ENCODE measurements around the gene PPP1R12B.

PPP1R12B gene, protein sequence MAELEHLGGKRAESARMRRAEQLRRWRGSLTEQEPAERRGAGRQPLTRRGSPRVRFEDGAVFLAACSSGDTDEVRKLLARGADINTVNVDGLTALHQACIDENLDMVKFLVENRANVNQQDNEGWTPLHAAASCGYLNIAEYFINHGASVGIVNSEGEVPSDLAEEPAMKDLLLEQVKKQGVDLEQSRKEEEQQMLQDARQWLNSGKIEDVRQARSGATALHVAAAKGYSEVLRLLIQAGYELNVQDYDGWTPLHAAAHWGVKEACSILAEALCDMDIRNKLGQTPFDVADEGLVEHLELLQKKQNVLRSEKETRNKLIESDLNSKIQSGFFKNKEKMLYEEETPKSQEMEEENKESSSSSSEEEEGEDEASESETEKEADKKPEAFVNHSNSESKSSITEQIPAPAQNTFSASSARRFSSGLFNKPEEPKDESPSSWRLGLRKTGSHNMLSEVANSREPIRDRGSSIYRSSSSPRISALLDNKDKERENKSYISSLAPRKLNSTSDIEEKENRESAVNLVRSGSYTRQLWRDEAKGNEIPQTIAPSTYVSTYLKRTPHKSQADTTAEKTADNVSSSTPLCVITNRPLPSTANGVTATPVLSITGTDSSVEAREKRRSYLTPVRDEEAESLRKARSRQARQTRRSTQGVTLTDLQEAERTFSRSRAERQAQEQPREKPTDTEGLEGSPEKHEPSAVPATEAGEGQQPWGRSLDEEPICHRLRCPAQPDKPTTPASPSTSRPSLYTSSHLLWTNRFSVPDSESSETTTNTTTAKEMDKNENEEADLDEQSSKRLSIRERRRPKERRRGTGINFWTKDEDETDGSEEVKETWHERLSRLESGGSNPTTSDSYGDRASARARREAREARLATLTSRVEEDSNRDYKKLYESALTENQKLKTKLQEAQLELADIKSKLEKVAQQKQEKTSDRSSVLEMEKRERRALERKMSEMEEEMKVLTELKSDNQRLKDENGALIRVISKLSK

DNA sequence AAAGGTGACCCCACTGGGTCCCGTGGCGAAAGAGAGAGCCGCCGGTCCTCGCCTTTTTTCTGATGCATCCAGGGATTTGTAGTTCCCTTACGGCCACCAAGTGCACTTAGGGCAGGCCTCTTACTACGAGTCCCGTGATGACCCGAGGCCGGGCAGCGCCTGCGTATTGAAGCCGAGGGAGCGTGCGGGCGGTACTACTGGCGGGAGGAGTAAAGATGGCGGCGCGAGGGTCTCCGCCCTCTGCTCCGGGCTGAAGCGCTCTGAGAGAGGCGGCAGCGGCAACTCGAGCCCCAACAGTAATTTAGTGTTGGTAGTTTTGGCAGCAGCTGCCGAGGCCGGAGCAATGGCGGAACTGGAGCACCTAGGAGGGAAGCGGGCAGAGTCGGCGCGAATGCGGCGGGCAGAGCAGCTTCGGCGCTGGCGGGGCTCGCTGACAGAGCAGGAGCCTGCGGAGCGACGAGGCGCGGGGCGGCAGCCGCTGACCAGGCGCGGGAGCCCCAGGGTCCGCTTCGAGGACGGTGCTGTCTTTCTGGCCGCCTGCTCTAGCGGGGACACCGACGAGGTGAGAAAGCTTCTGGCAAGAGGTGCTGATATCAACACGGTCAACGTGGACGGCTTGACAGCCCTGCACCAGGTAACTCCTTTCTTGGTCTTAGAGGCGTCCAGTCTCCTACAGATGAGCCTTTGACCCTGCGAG is at the start of gene PPP1R12B:
PPP1R12B (plus strand) TSS at position 191 of the 697 bp plus-strand sequence; CDS start at position 344, 153 bp downstream.
- DNase-seq (ENCODE audit: low read depth): peak; percentile 99

DNA sequence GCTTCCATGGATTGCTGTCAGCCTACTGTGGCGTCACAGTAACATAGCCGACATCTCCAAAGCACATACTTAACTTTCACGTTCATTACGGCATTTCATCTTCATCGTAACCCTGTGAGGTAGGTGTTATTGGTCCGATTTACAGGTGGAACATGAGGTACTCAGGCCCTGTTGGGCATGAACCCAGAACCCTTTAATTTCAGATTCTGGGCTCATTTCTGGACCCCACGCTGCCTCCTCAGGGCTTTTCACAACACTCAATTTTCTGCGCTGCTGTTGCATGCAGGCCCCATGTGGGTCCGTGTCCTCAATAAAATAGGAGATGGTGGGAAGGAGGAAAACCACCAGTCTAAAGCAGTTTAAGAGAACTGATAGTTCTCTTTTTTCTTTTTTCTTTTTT is 46.3 kb upstream of the PPP1R12B start:
- no peak for DNase-seq (ENCODE audit: low read depth)

DNA sequence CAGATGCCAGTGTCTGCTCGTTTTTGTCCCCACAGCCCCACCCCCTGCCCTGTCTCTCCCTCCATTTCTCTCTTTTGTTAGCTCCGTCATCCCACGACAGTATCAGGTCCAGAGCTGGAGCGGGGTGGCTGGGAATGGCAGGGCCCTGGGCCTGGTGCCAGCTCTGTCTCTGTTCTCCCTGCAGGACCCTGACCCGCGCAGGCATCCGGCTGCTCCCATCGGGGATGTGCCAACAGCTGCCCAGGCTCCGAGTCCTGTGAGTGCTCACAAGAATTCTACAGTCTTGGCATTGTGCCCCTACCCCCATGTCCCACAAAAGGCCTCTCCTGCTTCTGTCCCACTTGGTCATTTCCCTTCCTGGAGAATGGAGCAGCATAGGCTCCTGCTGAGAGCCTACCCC is 44.1 kb upstream of the PPP1R12B start:
- no peak for DNase-seq (ENCODE audit: low read depth)

DNA sequence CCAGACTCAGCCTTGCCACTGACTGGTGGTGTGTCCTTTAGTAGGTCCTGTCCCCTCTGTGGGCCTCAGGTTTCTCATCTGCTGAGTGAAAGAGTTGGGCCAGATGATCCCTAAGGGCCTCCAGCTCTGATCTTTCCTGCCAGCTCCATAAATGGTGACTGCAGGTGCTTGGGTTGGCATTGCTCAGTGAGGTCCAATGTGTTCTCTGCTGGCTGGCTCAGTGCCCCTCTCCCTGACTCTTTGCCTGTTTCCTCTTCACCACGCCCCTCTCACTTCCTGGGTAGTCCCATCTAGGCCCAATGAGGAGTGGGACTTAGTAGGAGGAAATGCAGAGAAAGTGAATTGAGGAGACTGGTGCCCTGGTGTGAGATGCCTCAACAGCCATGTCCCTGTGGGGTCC is 43.3 kb upstream of the PPP1R12B start:
- DNase-seq (ENCODE audit: low read depth): no peak

DNA sequence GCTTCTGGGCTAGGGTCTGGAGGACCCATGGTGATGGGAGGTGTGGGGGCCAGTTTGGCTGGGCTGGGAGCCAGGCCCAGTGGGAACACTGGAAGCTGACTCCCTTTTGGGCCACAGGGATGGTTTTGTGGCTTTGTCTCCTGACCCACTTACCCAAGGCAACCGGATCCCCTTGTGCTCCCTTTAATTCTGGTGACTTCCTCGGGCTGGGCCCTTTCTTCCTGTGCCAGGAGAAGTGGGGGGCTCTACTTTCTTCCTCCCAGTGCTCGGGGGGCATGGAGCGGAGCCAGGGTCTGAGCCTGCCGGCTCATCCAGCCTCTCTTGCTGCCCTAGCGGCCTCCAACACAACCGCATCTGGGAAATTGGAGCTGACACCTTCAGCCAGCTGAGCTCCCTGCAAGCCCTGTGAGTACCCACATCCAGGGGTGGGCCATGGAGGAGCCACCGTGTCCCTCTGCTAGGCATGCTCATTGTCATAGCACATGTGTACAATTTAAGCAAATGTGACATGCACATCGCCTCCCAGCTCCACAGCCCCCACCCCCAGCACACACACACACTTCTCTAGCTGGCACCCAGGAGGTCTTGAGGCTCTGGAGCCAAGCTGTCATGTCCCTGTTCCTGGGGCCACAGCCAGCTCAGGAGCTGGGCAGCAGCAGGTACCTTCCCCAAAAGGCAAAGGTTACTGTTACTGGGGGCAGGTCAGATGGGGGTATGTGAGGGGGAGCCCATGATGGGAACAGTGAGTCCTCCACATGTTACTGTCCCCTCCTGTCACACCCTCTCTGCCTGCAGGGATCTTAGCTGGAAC is 41.8 kb upstream of the PPP1R12B start:
- DNase-seq (ENCODE audit: low read depth): no peak

DNA sequence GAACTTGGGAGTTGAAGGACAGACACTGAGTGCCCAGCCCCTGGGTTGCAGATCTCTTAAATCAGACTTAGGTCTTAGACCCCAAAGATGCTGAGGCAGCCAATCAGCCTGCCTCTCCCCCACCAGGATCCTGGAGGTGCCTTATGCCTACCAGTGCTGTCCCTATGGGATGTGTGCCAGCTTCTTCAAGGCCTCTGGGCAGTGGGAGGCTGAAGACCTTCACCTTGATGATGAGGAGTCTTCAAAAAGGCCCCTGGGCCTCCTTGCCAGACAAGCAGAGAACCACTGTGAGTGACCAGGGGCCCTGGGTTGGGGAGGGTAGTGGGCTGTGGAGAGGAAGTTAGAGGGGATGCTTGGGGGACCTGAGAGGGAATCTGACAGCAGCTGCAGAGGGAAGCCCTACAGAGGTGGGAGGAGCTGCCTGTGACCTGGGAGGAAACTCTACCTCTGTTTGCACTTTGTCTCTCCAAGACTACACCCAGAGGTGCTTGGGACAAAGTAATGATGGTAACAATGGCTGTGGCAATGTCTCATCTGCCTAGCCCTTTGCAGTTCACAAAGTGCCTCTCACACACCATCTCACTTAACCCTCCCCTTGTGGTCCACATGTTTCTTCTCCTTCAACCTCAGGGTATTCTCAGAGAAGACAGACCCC is 38.3 kb upstream of the PPP1R12B start:
- DNase-seq (ENCODE audit: low read depth): no peak

DNA sequence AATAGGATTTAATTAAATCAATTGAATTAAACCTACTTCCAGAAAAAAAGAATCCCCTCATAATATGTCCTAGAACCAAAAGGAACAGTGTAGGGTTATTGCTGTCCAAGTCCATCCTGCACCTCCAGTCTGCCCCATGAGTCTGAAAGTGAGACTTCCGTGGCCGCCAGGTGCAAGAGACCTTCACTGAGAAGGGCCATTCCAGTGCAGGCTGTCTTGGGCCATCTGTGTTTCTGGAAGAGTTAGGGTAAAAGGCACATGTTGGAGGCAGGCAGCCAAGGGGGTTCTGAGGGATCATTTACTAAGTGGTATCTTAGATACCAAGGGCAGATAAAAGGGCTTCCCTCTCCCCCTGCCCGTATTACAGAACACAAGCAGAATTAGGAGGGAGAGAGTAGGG is 37.8 kb upstream of the PPP1R12B start:
- DNase-seq (ENCODE audit: low read depth): no peak

DNA sequence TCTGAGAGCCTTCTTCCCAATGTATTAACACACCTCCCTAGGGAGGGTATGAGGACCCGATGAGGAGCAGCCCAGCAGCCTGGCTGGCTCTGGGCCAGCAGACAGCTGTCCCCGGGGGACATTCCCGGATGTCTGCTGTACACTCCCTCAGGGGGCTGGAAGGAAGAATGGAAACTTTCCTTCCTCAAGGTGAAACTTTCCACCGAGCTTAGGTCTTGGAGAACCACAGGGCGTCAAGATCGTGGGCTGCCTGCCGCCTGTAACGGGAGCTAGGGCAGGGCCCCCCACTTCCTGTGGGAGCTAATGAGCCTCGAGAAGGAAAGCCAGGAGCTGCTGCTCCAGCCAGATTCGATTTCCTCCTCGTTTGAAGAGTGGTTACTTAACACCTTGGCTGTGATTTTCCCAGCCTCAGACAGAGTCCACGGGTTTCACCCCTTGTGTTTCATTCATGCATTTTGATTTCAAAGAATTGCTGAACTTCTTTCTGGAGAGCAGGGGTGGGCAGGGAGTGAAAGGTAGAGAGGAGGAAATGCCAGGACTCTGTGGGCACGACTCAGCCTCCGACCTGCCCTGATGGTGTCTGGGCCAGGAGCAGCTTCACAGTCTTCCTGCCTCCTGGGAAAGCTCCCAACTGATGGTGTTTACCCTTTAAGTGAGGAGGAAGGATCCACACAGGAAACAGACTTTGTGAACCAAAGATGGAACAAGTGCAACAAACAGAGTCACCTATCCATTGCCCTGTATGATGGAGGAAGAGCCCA is 36.4 kb upstream of the PPP1R12B start:
- DNase-seq (ENCODE audit: low read depth): peak; percentile 9

DNA sequence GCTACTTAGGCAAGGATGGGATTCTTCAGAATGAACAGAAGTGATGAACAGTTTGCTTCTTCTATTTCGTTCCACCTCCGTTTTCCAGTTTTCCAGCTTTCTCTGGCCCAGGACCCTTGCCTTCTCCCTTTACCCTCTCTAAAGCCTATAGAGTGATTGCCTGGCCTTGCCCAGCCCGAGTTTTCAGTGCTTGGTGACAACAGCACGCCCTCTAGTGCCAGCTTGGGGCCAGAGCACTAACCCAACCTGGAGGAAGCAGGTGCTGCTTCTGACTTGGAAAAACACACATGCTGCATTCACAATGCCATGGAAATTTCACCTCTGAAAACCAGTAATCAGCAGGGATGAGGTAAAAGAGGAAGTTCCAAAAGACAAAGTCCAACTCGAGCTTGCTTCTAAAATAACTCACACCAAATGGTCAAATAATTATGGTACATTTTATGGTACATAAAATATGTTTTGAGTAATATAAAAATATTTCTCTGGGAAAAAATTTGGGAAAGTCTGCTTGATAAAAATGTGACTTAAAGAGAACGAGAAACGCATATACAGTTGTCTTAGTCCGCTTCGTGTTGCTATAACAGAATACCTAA is 32.8 kb upstream of the PPP1R12B start:
- DNase-seq (ENCODE audit: low read depth): peak; percentile 75

DNA sequence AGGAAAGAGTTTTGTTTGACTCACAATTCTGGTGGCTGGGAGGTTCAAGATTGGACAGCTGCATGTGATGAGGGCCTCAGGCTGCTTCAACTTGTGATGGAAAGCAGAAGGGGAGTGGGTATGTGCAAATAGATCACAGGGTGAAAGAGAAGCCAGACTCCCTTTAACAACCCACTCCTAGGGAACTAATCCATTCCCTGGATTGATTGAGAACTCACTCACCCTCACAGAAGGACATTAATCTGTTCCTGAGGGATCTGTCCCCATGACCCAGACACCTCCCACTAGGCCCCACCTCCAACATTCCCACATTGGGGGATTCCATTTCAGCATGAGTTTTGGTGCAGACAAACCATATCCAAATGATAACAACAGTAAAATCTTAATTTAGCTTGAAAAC is 32.3 kb upstream of the PPP1R12B start:
- DNase-seq (ENCODE audit: low read depth): no peak

DNA sequence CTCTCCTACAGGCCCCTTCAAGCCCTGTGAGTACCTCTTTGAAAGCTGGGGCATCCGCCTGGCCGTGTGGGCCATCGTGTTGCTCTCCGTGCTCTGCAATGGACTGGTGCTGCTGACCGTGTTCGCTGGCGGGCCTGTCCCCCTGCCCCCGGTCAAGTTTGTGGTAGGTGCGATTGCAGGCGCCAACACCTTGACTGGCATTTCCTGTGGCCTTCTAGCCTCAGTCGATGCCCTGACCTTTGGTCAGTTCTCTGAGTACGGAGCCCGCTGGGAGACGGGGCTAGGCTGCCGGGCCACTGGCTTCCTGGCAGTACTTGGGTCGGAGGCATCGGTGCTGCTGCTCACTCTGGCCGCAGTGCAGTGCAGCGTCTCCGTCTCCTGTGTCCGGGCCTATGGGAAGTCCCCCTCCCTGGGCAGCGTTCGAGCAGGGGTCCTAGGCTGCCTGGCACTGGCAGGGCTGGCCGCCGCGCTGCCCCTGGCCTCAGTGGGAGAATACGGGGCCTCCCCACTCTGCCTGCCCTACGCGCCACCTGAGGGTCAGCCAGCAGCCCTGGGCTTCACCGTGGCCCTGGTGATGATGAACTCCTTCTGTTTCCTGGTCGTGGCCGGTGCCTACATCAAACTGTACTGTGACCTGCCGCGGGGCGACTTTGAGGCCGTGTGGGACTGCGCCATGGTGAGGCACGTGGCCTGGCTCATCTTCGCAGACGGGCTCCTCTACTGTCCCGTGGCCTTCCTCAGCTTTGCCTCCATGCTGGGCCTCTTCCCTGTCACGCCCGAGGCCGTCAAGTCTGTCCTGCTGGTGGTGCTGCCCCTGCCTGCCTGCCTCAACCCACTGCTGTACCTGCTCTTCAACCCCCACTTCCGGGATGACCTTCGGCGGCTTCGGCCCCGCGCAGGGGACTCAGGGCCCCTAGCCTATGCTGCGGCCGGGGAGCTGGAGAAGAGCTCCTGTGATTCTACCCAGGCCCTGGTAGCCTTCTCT is 30.3 kb upstream of the PPP1R12B start:
- no peak for DNase-seq (ENCODE audit: low read depth)

DNA sequence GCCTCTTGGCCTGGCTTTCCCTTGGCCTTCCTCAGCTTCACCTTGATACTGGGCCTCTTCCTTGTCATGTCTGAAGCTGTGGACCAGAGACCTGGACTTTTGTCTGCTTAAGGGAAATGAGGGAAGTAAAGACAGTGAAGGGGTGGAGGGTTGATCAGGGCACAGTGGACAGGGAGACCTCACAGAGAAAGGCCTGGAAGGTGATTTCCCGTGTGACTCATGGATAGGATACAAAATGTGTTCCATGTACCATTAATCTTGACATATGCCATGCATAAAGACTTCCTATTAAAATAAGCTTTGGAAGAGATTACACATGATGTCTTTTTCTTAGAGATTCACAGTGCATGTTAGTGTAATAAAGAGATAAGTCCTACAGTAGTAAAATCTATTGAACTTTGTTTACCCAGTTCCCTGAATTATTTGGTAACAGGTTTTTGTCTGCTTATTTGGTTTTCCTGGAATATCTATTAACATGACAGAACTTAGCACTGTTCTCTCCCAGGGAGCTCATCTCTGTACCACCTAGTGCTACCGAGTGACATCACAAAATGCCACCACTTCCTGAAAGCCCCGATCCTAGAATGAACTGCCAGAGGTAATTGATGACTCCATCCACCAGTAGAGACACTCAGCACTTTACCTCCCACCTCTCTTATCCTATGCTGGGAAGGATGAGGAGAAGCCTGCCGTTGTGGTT is 29.0 kb upstream of the PPP1R12B start:
- peak; percentile 23 for DNase-seq (ENCODE audit: low read depth)

DNA sequence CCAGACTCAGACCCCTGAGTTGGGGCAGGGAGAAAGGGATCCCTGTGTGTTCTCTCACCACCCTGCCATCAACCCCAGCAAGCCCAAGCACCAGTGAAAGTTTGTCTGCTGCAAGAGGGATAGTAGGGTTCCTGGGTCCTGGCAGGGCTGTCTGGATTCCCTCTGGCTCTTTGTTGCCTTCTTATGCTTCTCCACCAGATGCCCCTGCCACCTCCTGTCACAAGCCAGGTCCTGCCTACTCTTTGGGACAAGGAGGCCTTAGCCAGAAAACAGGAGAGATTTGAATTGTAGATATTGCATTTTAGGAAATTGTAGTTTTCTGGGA is 28.5 kb upstream of the PPP1R12B start:
- DNase-seq (ENCODE audit: low read depth): no peak

DNA sequence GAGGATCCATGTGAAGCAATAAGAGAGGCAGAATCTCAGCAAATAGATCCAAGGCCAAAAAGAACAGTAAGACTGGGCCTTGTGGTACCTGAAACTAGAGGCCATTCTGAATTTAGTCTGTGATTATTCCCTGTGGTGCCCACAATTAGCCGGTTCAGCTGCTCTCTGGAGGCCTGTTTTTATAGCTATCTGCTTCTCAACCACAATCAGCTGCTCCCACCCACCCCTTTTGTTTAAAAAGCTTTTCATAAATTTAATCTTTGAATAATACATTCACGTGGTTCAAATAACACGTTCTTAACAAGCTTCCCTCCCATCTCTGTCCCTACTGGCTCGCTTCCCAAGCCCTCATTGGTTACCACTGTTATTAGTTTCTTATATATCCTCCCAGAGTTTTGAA is 24.8 kb upstream of the PPP1R12B start:
- no peak for DNase-seq (ENCODE audit: low read depth)

DNA sequence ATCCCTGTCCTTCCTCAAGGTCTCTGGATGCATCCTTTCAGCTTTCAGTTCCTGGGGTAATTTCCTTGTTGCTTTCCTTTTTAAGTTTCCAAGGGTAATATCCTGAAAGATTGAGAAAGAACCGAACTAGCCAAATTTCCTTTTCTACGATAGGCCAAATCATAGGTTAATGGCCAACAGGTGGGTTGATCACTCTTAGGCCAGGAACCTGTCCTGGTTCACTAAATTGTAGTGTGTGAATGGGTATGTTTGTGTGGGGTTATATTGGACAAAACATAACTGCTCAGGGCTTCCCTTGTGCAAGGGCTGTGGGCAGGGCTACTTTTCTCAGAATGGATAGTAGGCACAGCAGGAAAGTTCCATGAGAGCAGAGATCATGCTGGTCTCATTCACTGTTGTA is 23.9 kb upstream of the PPP1R12B start:
- DNase-seq (ENCODE audit: low read depth): no peak

DNA sequence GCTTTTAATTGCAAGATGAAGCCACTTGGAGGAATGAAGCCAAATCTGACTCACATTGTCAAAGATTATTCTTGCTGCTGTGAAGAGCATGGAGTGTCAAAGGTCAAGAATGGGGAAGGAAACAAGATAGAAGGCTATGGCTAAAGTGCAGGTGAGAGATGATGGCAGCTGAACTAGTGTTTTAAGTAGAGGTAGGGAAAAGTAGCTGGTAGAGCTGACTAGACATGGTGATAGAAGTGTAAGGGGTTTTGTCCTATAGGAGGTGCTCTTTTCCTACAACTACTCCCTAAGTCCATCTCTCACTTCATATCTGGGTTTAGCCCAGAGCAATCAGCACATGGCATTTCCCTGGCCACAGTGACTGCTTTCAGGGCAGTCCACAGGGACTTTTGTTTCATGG is 18.6 kb upstream of the PPP1R12B start:
- no peak for DNase-seq (ENCODE audit: low read depth)

DNA sequence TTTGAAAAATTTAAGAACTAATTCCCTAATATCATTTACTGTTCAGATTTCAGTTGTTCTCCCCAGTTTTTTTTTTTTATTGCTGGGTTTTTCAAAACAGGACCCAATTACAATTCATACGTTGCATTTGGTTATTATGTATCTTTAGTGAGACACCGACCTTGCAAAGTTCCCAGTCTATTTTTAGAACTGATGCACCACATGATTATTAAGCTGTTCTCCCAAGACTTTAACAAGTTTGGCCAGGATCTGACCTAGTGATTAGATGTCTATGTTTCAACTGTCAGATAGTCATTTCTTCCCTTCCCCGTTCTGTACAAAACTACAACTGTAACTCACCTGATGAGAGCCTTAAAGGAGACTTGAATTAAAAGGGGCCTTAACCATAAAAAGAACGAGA is 14.6 kb upstream of the PPP1R12B start:
- no peak for DNase-seq (ENCODE audit: low read depth)

Measured in ELR (cell line).